Measurements from ENCODE around the gene FLT3. TPM values are rescaled to one million over a fixed set of nuclear protein-coding genes. Genes with fewer than 3 reads are reported as not detected.
"Not testable (repeated sequence)": the region's sequence is repeated elsewhere in the genome, so short reads cannot be mapped to it uniquely, and the experiment has no call there.

Gene FLT3
- total RNA-seq, 1 donor from 2014 or later: not detected

GRCh38 chr13:28014301-28014700, 86.1 kb downstream of the FLT3 start:
- Mint-ChIP-seq H3K27me3 (ENCODE audit: low read depth) (peaks cover 30% of the 10 kb centered on the region), H3K4me1 (ENCODE audit: low read depth) (no peaks in the 10 kb centered on the region), H3K27ac (ENCODE audit: unreplicated experiment) (no peak overlapping the region), H3K9me3 (ENCODE audit: low read depth) (no peaks in the 10 kb centered on the region), H3K4me3 (ENCODE audit: unreplicated experiment) (no peak overlapping the region), H3K36me3 (ENCODE audit: low read depth) (no peaks in the 10 kb centered on the region)
- TF ChIP-seq CTCF (IDR thresholded peaks at IDR 0.05): no peak
- DNase-seq (ENCODE audit: low spot score): no peak

GRCh38 chr13:28013482-28013881, 86.9 kb downstream of the FLT3 start:
- Mint-ChIP-seq H3K36me3 (ENCODE audit: low read depth) (no peaks in the 10 kb centered on the region), H3K9me3 (ENCODE audit: low read depth) (no peaks in the 10 kb centered on the region), H3K4me3 (ENCODE audit: unreplicated experiment) (no peak overlapping the region), H3K4me1 (ENCODE audit: low read depth) (no peaks in the 10 kb centered on the region), H3K27ac (ENCODE audit: unreplicated experiment) (no peak overlapping the region), H3K27me3 (ENCODE audit: low read depth) (peaks cover 33% of the 10 kb centered on the region)
- DNase-seq (ENCODE audit: low spot score): no peak
- no peak for TF ChIP-seq CTCF (IDR thresholded peaks at IDR 0.05)

- TF ChIP-seq CTCF (IDR thresholded peaks at IDR 0.05): no peak
- Mint-ChIP-seq H3K4me1 (ENCODE audit: low read depth) (no peaks in the 10 kb centered on the region), H3K36me3 (ENCODE audit: low read depth) (no peaks in the 10 kb centered on the region), H3K4me3 (ENCODE audit: unreplicated experiment) (no peak overlapping the region), H3K27me3 (ENCODE audit: low read depth) (peaks cover 33% of the 10 kb centered on the region), H3K9me3 (ENCODE audit: low read depth) (no peaks in the 10 kb centered on the region), H3K27ac (ENCODE audit: unreplicated experiment) (no peak overlapping the region)
- no peak for DNase-seq (ENCODE audit: low spot score)
These were observed 87.5 kb downstream of the FLT3 start for GRCh38 chr13:28012896-28013295.

GRCh38 chr13:28012383-28012782, 88.0 kb downstream of the FLT3 start:
- Mint-ChIP-seq H3K36me3 (ENCODE audit: low read depth) (no peaks in the 10 kb centered on the region), H3K9me3 (ENCODE audit: low read depth) (no peaks in the 10 kb centered on the region), H3K4me3 (ENCODE audit: unreplicated experiment) (no peak overlapping the region), H3K27ac (ENCODE audit: unreplicated experiment) (no peak overlapping the region), H3K27me3 (ENCODE audit: low read depth) (peaks cover 35% of the 10 kb centered on the region), H3K4me1 (ENCODE audit: low read depth) (no peaks in the 10 kb centered on the region)
- no peak for DNase-seq (ENCODE audit: low spot score)
- no peak for TF ChIP-seq CTCF (IDR thresholded peaks at IDR 0.05)

- DNase-seq (ENCODE audit: low spot score): no peak
- Mint-ChIP-seq H3K27ac (ENCODE audit: unreplicated experiment) (no peak overlapping the region), H3K4me1 (ENCODE audit: low read depth) (no peaks in the 10 kb centered on the region), H3K27me3 (ENCODE audit: low read depth) (peaks cover 30% of the 10 kb centered on the region), H3K9me3 (ENCODE audit: low read depth) (no peaks in the 10 kb centered on the region), H3K4me3 (ENCODE audit: unreplicated experiment) (no peak overlapping the region), H3K36me3 (ENCODE audit: low read depth) (no peaks in the 10 kb centered on the region)
- TF ChIP-seq CTCF (IDR thresholded peaks at IDR 0.05): no peak
These were observed 90.3 kb downstream of the FLT3 start for GRCh38 chr13:28010046-28010445.

- not testable (repeated sequence) for H3K4me1 Mint-ChIP-seq (ENCODE audit: low read depth); H3K4me3 Mint-ChIP-seq (ENCODE audit: unreplicated experiment); H3K9me3 Mint-ChIP-seq (ENCODE audit: low read depth); DNase-seq (ENCODE audit: low spot score); H3K36me3 Mint-ChIP-seq (ENCODE audit: low read depth); H3K27ac Mint-ChIP-seq (ENCODE audit: unreplicated experiment)
- peaks cover 16% of the 10 kb centered on the region for H3K27me3 Mint-ChIP-seq (ENCODE audit: low read depth)
These were observed 95.4 kb downstream of the FLT3 start for GRCh38 chr13:28005016-28005415.

Data from chondrocyte (in vitro differentiated cells).